ENCODE data around the gene PRIMA1.

The PRIMA1 gene

GRCh38 chr14:93794756-93795155 is 6.5 kb upstream of the PRIMA1 start:
- no peak for ATAC-seq

GRCh38 chr14:93793555-93794324 is 5.5 kb upstream of the PRIMA1 start:
- ATAC-seq = no peak

- ATAC-seq = no peak
Measured at GRCh38 chr14:93792391-93792790, 4.1 kb upstream of the PRIMA1 start.

GRCh38 chr14:93790966-93791365 is 2.7 kb upstream of the PRIMA1 start:
- ATAC-seq = no peak

DNA sequence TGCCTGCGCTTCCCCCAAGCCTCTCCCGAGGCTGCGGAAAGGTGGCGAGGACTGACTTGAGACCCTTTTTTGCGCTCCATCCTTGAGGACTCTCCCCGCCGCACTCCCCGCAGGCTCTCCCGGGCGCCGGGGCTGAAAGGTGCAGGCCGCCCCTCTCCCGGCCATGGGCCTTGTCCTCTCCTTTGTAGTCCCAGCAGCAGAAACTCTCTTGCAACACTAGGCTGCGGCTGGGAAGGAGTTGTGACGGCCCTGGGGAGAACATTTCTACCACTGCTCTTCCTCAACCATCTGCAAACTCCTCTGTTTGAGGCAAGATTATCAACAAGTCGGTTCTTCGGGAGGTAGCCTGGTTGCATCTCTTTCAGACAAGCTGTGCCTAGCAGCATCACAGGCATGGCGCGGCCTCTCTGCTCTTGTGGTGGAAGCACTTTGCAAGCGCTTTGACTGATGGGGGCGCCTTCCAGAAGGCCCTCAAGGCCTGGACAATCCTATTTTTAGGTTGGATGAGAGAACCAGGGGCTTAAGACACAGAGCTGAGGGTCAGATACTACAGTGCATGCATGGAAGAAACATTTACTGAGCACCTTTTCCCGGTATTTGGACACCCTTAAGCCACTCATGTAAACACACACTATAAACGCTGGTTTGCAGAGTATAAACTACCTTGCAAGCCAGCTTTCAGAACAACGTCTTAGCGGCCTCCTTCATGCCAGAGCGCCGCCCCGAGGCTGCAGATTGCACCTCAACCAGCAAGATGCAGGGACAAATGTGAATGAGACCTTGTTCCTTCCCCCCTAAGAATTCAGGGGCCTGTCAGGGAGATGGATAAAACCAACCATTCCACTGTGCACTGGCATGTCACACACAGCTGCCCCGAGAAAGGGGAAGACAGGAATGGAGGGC is 1.2 kb upstream of the PRIMA1 start:
- no peak for ATAC-seq

DNA sequence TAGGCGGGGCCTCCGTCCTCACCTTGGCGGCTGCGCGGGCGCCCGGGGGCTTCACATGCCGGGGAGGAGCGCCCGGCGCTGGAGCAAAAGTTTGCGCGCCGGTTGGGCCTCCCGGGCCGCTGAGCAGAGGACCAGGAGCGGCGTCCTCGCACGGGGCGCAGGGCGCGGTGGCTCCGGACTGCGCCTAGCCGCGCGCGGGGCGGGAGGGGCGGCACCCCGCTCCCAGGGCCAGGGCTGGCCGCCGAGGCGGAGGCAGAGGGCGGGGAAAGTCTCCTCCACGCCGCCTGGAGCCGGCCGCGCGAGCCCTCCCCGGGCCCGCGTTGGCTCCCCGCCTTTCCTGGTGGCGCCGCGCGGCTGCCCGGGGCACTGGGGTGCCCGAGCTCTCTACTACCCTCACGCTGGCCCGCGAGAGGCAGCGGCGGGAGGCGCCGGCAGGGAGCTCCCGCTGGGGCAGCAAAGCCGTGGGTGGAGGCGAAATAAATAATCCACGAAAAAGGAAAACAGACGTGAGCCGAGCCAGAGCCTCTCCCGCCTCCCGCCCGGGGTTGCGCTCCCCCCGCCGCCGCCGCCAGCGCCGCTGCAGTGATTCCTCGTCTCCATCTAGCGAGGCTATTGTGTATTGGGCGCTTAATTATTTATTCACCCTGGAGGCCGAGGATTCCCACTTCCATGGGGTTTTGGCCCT is 400 bp upstream of the PRIMA1 start:
- ATAC-seq = no peak

DNA sequence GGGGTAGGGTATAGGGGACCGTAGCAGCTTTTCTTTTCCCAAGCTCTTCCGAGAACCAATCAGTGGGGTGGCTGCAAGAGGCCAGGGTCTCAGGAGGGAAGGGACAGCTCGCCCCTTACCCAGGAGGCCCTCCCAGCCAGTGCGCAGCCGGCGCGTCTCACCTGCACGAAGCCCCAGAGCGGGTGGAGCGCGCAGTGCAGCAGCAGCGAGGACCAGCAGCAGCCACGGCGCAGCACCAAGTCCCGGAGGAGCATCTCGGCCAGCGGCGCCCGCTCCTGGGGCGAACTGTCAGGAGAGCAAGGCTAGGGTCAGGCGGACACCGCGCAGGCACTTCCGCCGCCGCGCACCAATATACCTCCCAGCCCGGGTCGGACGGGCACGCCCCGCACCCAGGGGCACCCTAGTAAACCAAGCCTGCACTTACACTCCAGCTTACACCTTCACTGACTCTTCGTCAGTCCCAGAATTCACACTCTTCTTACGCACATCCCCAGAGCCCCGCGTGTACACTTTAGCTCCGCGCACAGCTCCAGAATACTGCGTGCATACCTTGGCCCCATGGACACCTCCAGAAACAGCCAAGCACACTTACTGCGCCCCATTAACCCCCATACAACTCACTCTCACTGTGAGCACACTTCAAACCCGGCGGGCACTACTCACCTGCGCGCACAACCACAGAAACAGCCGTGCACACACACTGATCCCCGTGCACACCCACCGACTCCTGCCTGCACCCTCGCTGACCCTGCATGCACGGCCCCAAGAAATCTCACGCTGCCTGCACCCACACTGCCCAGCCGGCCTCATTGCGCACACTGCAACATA is 606 bp downstream of the PRIMA1 start:
- no peak for ATAC-seq

DNA sequence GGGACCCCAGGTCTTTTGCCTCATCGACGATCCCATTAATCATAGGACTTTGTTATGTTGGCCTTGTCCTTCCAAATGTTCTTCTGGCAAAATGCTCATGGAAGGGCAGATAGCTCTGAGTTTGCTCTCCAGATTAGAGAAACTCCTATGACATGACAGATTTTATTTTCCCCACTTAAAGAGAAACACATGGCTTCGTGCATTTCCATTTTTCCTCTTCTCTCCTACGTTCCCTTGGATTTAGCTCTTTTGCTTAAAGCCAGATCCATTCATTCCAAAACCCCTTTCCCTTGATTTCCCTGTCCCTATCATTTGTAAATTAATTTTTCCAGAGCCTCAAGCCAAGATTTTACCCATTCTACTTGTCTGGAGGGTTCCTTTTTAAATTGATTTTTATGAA is 2.9 kb downstream of the PRIMA1 start:
- ATAC-seq = no peak

- ATAC-seq = no peak
Measured at GRCh38 chr14:93784878-93785277, 3.4 kb downstream of the PRIMA1 start.

DNA sequence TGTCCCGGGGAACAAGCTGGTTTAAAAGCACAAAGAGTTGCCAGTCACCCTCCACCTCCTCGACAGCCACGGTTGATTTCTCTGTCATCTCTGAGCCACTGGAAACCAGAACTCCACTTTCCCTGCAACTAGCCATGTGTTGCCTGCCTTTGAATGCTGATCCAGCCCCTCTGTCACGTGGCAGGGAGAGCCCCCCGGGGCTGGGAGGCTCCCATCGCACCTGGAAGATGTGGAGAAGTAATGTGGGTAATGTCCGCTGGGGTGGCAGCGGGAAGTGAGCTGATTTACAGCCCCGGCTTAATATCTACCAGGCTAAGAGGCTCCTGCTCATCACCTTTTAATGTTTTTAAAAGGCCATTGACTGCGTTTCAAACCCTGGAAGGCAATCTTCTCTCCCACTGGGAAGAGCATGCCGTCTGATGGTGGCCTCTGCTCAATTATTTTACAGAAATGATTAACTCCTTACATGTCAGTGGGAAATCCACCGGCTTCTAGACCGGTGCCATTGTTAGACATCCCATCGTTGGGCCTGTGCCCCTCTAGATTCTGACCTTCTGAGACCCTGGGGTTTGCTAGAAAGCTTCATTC is 7.4 kb downstream of the PRIMA1 start:
- no peak for ATAC-seq

GRCh38 chr14:93778856-93779629 is 9.2 kb downstream of the PRIMA1 start:
- ATAC-seq = no peak

DNA sequence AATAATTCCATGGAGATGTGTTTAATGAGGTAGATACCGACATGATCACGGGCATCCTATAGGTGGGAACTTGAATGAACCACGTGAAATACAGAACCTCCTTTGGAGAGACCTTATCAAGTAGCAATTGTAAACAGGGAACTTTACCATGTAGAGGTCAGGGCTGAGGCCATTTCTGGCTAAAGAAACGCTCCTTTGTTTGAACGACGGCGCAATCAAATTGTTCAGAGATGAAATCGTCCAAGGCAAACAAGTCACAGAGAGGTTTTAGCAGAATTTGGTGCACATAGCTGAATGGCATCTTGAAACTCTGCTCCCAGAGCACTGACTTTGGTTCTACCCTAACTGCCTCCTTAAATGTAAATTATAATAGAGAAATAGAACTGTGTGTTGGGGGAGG is 9.8 kb downstream of the PRIMA1 start:
- ATAC-seq = no peak

DNA sequence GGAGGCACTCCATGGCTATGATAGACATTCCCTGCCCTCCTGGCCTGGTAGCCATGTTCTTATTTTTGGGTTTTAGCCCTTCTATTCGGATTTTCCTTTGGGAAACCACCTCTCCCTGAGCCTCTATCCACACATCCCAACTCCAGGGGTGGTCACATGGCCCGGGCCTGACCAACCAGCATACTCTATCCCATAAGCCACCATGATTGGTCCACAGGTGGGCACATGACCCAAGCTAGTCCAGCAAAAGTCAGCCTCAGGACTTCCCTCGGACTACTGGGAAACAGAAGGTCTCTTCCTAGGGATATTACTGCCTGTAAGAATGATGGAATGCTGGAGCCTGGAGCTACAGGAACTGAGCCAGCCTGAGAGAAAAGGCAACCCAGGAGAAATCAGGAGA is 12.5 kb downstream of the PRIMA1 start:
- ATAC-seq = no peak

DNA sequence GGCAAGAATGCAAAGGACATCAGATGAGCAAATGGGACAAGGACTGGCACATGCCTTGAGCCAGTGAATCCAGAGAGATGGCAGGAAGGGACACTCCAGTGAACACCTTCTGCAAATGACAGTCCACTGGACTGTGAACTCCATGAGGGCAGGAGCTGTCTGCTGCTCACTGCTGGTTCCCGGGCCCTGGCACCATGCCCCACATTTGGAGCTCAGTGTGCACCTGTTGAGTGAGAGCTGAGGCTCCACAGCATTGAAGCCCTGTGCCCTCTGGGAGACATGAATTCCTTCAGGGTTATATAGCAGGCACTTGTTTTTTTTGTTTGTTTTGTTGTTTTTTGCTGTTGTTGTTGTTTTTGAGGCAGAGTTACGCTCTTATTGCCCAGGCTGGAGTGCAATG is 13.1 kb downstream of the PRIMA1 start:
- no peak for ATAC-seq

DNA sequence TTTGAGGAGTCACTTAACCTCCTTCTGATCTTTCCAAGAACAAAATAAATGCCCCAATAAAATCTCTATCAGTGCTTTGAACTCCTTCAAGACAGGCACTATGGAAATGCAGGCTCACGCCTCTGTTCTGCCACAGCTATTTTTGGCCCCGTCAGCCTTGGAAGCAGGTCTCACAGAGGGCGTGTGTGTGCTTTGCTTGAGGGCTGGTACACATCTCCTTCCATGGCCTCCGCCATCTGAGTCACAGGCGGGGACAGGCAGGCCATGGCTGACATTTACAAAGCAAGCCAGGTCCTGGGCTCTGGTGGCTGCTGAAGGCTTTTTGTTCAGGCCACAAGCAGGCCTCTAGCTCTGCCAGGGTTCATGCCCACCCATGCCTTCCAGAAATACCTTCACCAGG is 16.0 kb downstream of the PRIMA1 start:
- no peak for ATAC-seq

- no peak for ATAC-seq
Measured at GRCh38 chr14:93765970-93766369, 22.3 kb downstream of the PRIMA1 start.

- ATAC-seq = no peak
Measured at GRCh38 chr14:93765155-93765554, 23.1 kb downstream of the PRIMA1 start.

- no peak for ATAC-seq
Measured at GRCh38 chr14:93764211-93764659, 24.1 kb downstream of the PRIMA1 start.

DNA sequence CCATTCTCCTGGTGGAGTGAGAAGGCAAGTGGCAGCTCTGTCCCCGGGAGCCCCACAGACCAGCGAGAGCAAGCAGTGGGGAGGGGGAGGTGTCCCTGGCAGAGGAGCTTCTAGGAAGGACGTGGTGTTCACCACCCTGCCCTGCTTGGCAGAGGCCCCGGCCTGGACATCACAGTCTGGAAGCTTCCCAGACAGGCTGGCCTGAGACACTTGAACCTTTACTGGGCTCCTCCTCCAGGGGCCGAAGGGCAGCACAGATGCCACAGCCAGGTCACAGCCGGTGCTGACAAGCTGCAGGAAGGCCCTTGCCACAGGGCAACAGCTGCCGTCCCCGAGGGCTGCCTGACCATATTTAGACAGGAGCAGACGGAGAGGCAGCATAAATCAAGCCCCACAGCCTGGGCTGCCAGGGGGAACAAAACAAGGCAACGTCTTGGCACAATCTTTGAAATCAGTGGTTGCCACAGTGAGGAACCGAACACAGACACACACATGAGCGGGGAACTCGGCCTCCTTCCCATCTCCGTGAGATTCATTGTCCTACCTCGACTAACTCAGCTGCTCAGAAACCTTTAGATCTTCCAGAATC is 28.5 kb downstream of the PRIMA1 start:
- ATAC-seq = no peak

DNA sequence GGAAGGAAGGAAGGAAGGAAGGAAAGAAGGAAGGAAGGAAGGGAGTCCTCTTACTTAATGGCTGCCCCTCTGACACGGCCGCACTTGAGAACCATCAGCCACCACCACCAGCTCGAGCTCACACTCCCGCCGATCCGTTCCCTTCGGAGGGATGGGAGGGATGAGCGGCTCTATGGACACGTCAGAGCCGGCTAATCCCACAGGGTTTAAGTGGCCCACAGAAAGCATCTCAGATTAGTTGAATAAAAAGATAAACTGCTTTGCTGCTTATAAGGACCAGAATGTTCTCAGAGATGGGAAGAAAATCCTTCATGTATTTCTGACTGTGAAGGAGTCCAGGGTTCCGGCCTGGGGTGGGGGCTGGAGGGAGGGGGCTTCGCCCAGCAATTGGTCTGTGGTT is 31.1 kb downstream of the PRIMA1 start:
- no peak for ATAC-seq

- ATAC-seq = no peak
Measured at GRCh38 chr14:93753647-93754046, 34.6 kb downstream of the PRIMA1 start.
